ENCODE results near the gene SPOP. TPM values are rescaled to one million over a fixed set of nuclear protein-coding genes. Genes with fewer than 3 reads are reported as not detected.
A peak's percentile ranks its signal among the peaks of the same experiment; 100 is the strongest.
"Not testable (repeated sequence)": the region's sequence is repeated elsewhere in the genome, so short reads cannot be mapped to it uniquely, and the experiment has no call there.

The SPOP gene
- total RNA-seq, 1 donor from 2014 or later: 61.4 TPM

DNA sequence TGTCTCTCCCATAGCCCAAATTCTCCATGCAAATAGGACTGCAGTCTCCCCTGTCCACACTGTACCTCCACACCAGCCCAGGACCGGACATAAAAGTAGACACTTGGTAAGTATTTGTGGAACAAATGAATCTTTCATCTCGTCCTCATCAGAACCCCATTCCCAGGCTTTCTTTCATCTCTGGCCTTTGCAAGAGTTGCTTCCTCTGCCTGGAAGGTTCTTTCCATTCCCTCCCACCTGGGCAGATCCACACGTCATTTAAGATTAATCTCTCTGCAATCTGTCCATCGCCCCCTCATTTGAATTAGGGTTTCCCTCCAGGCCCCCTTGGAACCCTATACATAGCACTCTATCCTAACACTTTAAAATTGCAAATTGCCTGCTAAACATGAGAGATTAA is 106.1 kb downstream of the SPOP start:
- H3K9me3 Mint-ChIP-seq: no peaks in the 10 kb centered on the region
- DNase-seq: no peak
- H3K27me3 Mint-ChIP-seq: peaks cover 49% of the 10 kb centered on the region
- no peak overlapping the region for H3K4me3 Mint-ChIP-seq
- no peak overlapping the region for H3K27ac Mint-ChIP-seq
- H3K4me1 Mint-ChIP-seq: peaks cover 28% of the 10 kb centered on the region
- intact Hi-C loops (cut with micrococcal nuclease): loop anchor here (5.0 kb wide), 1 partner anchor 106 kb away; the partner anchor contains the start of gene SPOP
- no peaks in the 10 kb centered on the region for H3K36me3 Mint-ChIP-seq (ENCODE audit: low read depth)

DNA sequence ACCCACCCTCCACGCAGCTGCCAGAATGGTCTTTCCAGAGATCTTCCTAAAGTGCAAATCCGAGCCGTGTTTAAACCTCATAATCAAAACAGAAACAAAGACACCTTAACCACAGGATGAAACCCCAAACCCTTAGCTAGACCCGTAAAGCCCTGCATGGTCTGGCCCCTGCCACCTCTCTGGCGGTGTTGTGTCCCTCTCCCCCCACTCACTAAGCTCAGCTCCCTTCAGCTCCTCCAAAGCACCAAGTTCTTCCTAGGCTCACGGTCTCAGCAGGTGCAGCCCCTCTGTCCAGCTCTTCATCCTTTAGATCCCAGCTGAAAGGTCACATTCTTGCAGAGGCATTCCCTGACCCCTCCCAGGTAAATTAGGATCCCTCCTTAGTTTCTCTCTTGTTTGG is 106.6 kb downstream of the SPOP start:
- H3K27ac Mint-ChIP-seq: no peak overlapping the region
- H3K4me1 Mint-ChIP-seq: peaks cover 28% of the 10 kb centered on the region
- H3K27me3 Mint-ChIP-seq: peaks cover 49% of the 10 kb centered on the region
- DNase-seq: no peak
- H3K4me3 Mint-ChIP-seq: peak overlapping the region; percentile 92
- intact Hi-C loops (cut with micrococcal nuclease): loop anchor here (5.0 kb wide), 1 partner anchor 106 kb away; the partner anchor contains the start of gene SPOP
- no peaks in the 10 kb centered on the region for H3K9me3 Mint-ChIP-seq
- H3K36me3 Mint-ChIP-seq (ENCODE audit: low read depth): no peaks in the 10 kb centered on the region

DNA sequence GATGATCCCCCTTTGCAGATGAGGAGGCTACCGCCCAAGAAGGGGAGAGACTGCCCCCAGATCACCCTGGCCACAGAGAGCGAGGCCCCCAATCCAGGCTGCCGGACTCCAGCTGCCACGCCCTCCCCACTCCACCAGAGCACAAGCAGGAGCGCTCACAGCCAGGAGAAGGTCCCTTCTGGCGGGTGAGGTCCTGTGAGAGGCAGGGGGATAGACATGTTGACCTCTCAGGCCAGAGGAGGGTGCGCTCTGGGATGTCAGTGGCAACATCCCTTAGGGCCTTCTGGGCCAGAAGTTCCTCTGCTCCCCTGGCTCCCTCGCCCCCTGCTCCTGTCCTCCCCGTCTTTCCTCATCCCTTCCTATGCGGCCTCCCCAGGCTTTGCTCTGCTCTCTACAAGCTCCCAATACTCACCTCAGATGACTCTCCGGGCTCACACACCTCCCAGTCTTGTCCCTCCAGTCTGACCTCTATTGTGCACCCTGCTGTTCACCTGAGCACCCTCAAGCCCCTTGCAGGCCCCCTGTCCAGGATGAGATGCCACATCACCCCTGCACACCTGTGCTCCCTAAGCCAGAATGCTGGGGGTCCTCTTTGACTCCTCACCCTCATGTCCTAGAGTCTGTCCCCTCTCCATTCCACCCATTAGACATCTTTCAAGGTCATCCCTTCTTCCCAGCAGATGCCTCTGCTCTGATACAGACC is 107.2 kb downstream of the SPOP start:
- Mint-ChIP-seq H3K27me3 (peaks cover 52% of the 10 kb centered on the region), H3K27ac (no peak overlapping the region), H3K4me1 (peaks cover 31% of the 10 kb centered on the region), H3K36me3 (ENCODE audit: low read depth) (no peaks in the 10 kb centered on the region), H3K9me3 (no peaks in the 10 kb centered on the region), H3K4me3 (peak overlapping the region; percentile 92)
- DNase-seq: no peak
- intact Hi-C loops (cut with micrococcal nuclease): loop anchor here (1.0 to 5.0 kb wide), 2 partner anchors 107 to 125 kb away; partner anchors contain the start of gene SPOP

DNA sequence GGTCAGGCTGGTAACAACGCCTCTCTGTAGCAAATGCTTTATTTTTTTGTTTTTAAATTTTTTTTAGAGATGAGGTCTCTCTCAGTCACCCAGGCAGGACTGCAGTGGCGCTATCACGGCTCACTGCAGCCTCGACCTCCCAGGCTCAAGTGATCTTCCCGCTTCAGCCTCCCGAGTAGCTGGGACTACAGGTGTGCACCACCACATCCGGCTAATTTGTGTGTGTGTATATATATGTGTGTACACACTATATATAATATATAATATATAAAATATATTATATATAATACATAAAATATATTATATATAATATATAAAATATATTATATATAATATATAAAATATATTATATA is 109.2 kb downstream of the SPOP start:
- not testable (repeated sequence) for H3K36me3 Mint-ChIP-seq (ENCODE audit: low read depth); DNase-seq; H3K4me3 Mint-ChIP-seq; H3K9me3 Mint-ChIP-seq; H3K27ac Mint-ChIP-seq
- H3K4me1 Mint-ChIP-seq: peaks cover 32% of the 10 kb centered on the region
- intact Hi-C loops (cut with micrococcal nuclease): loop anchor here (2.0 kb wide), 2 partner anchors 210 to 282 kb away; no protein-coding TSS in a partner anchor
- peaks cover 41% of the 10 kb centered on the region for H3K27me3 Mint-ChIP-seq

DNA sequence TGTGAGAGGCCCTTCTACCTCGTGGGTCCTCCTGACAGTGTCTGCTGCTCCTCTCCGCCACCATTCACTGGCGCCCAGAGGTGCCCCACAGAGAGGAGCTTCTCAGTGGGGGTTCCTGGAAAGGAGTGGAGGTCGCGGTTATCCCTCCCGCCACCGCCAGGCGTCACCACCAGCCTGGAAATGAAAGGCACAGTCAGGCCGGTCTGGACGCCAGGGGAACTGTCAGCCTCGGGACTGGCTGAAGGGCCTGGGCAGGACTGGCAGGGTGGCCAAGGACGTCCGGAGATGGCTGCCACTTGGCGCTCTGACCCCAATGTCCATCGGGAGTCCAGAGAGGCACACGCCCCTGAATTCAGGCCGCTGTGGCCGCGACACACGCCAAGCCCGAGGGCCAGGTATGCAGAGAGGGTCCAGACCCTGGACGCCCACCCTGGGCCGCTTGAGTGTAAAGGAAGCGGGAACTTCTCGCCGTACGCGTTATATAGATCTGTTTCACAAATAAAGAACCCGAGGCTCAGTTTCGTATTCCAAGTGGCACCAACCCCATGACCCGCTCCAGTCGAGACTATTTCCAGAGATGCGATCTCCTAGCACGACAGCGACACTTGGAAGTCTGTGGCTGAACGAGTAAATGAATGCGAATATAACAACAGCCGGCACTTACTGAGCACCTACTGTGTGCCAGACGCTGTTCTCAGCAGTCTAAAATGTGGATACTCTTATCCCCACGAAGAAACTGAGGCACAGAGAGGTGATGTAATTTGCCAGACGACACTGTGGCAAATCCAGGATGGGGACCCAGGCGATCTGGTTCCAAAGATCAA is 109.8 kb downstream of the SPOP start:
- Mint-ChIP-seq H3K27me3 (peaks cover 35% of the 10 kb centered on the region), H3K4me1 (peaks cover 32% of the 10 kb centered on the region), H3K9me3 (no peaks in the 10 kb centered on the region), H3K27ac (no peak overlapping the region), H3K36me3 (ENCODE audit: low read depth) (no peaks in the 10 kb centered on the region), H3K4me3 (peak overlapping the region; percentile 70)
- peak; percentile 95 for DNase-seq
- intact Hi-C loops (cut with micrococcal nuclease): loop anchor here (1.0 to 2.0 kb wide), 4 partner anchors 140 to 430 kb away; no protein-coding TSS in a partner anchor

DNA sequence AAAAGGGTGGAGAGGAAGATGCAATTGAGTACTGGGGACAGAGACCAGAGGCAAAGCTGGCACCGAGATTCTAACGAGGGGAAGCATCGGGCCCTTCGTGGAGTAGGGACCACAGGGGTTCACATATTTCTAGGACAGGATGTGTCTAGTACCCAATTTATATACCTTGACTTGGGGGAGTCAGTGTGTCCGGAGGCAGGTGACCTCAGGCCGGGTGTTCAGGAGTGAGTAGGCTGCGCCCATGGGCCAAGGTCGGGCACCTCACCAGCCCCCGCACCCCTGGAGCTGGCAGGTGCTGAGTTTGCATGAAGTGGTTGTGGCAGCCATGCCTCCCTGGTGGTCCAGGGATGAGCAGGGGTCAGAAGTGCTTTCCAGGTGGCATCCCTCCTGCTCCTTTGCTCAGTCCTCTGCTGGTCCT is 110.8 kb downstream of the SPOP start:
- peaks cover 32% of the 10 kb centered on the region for H3K4me1 Mint-ChIP-seq
- no peak overlapping the region for H3K27ac Mint-ChIP-seq
- no peak for DNase-seq
- peaks cover 28% of the 10 kb centered on the region for H3K27me3 Mint-ChIP-seq
- intact Hi-C loops (cut with micrococcal nuclease): loop anchor here (1.0 kb wide), 2 partner anchors 141 to 431 kb away; no protein-coding TSS in a partner anchor
- H3K4me3 Mint-ChIP-seq: peak overlapping the region; percentile 8
- no peaks in the 10 kb centered on the region for H3K36me3 Mint-ChIP-seq (ENCODE audit: low read depth)
- H3K9me3 Mint-ChIP-seq: no peaks in the 10 kb centered on the region

DNA sequence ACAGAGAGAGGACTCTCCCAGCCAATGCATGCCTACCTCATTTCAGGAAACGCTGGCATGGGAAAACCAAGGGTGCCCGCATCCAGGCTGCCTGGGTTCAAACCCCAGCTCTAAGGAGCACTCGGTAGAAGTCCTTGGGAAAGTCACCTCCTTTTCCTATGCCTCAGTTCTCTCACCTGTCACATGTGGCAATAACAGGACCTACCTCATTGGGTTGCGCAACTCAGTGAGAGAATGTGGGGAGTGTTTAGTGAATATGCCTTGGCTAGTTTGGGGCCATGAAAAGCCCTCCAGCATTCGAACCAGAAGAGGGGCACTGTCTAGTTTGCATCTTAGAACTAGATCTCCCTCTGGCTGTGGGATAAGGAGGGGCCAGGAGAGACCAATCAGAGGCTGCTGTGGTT is 111.2 kb downstream of the SPOP start:
- Mint-ChIP-seq H3K9me3 (no peaks in the 10 kb centered on the region), H3K27ac (no peak overlapping the region), H3K4me3 (peak overlapping the region; percentile 8), H3K4me1 (peaks cover 32% of the 10 kb centered on the region), H3K36me3 (ENCODE audit: low read depth) (no peaks in the 10 kb centered on the region), H3K27me3 (peaks cover 25% of the 10 kb centered on the region)
- peak; percentile 59 for DNase-seq
- intact Hi-C loops (cut with micrococcal nuclease): loop anchor here (1.0 kb wide), 2 partner anchors 142 to 432 kb away; no protein-coding TSS in a partner anchor

DNA sequence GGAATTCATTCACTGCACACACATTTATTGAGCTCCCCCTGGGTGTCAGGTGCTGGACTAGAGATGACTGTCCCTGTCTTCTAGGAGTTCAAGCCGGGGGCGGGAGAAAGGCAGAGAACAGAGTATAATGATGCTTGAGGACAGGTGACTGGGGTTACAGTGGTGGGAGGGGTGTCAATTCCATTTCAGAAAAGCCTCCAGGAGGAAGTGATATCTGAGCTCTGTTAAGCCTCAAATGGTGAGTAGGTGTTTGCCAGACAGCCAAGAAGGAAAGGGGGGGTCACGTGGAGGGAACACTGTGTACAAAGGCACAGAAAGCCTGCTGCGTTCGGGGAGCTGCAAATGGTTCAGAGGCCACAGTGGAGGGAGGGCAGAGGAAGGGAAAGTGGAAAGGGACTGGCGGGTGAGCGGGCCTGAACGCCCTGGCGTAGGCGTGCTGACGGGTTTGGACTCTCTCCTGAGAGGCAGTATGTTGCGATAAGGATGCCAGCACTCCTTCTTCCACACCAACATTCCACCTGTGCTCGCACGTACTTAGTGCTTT is 111.9 kb downstream of the SPOP start:
- peak overlapping the region; percentile 32 for H3K4me3 Mint-ChIP-seq

DNA sequence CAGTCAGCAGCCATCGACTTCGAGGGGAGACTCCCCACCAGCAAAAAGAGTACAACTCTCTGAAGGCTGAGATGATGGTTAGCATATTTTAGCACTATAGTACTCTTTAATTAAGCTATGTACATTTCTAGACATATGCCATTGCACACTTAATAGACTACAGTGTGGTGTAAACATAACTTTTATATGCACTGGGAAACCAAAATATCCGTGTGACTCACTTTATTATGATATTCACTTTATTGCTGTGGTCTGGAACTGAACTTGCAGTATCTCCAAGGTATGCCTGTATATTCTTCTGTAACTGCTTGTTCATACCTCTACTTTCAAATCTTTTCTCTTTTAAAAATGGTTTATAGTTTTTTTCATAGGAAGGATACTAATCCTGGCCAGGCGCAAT is 113.3 kb downstream of the SPOP start:
- intact Hi-C loops (cut with micrococcal nuclease): no loop called here
- H3K27ac Mint-ChIP-seq: no peak overlapping the region
- no peak for DNase-seq
- no peak overlapping the region for H3K4me3 Mint-ChIP-seq
- no peaks in the 10 kb centered on the region for H3K36me3 Mint-ChIP-seq (ENCODE audit: low read depth)
- peaks cover 19% of the 10 kb centered on the region for H3K4me1 Mint-ChIP-seq
- no peaks in the 10 kb centered on the region for H3K9me3 Mint-ChIP-seq
- peaks cover 21% of the 10 kb centered on the region for H3K27me3 Mint-ChIP-seq

More for the DNA sequence above, 111.9 kb downstream of the SPOP start:
- Mint-ChIP-seq H3K36me3 (ENCODE audit: low read depth) (no peaks in the 10 kb centered on the region), H3K9me3 (no peaks in the 10 kb centered on the region), H3K4me1 (peaks cover 26% of the 10 kb centered on the region), H3K27me3 (peaks cover 20% of the 10 kb centered on the region), H3K27ac (no peak overlapping the region)
- intact Hi-C loops (cut with micrococcal nuclease): no loop called here
- DNase-seq: peak; percentile 62

DNA sequence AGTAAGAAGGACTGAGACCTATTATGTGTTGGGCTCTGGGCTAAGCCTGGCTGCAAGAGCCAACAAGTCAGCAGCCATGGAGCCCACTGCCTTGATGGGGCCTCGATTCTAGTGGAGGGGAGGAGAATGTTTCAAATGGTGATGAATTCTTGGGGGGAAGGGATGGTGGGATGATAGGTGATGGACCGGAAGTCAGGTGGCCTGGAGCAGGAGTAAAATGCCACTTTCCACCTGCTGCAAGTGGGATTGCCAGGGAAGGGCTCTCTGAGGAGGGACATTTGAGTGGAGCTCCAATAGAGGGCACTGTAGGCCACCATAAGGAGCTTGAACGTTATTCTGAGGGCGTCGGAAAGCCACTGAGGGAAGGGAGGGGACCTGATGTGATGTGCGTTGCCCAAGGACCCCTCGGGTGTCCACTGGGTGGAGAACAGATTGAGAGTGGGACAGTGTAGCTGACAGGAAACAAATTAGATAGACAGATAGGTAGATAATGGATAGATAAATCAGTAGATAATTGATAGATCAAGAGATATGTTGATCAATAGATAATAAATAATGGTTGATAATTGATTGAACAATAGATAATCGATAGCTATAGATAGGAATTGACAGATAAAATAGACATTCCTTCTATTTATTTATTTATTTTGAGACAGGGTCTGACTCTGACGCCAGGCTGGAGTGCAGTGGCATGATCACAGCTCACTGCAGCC is 120.4 kb downstream of the SPOP start:
- peaks cover 17% of the 10 kb centered on the region for H3K27me3 Mint-ChIP-seq
- intact Hi-C loops (cut with micrococcal nuclease): loop anchor here (2.0 kb wide), 1 partner anchor 63 kb away; the partner anchor contains the start of gene NGFR
- no peak overlapping the region for H3K4me3 Mint-ChIP-seq
- peaks cover 7% of the 10 kb centered on the region for H3K4me1 Mint-ChIP-seq
- H3K36me3 Mint-ChIP-seq (ENCODE audit: low read depth): no peaks in the 10 kb centered on the region
- no peak overlapping the region for H3K27ac Mint-ChIP-seq
- no peaks in the 10 kb centered on the region for H3K9me3 Mint-ChIP-seq
- peak; percentile 81 for DNase-seq

DNA sequence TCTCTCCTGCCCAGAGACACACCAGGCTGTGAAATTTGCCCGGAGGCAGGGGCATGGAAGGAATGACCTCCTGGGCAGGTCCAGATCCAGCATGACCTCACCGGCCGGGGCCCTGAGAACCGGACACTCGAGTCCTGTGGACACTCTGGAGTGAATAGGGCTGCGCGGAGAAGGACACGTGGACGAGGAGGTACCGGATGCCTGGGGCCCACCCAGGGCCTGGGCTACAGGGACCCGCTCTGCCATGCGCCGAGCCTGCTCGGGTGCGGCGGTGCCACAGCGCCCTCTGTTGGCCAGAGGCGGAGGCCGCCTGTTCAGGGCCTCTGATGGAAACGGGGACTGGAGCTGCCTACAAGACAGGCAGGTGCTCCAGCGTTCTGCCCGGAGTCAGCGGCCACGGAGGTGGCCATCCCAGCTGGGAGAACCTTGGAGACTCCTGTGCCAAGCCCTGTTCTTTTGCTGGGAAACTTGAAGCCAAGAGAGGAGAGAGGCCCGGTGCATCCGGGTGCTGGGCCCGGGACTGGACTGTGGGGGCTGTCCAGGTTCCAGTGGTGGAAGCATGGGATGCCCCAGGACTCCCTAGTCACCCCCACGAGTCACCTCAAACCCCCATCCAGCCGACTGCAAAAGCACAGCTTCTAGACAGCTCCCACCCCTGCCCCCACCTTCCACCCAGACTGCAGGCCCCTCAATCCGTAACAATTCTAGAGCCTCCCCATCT is 121.5 kb downstream of the SPOP start:
- H3K27ac Mint-ChIP-seq: no peak overlapping the region
- peaks cover 15% of the 10 kb centered on the region for H3K27me3 Mint-ChIP-seq
- no peaks in the 10 kb centered on the region for H3K9me3 Mint-ChIP-seq
- peak; percentile 96 for DNase-seq
- no peaks in the 10 kb centered on the region for H3K36me3 Mint-ChIP-seq (ENCODE audit: low read depth)
- peaks cover 7% of the 10 kb centered on the region for H3K4me1 Mint-ChIP-seq
- intact Hi-C loops (cut with micrococcal nuclease): loop anchor here (1.0 to 2.0 kb wide), 3 partner anchors 62 to 148 kb away; partner anchors contain the start of gene NGFR
- H3K4me3 Mint-ChIP-seq: no peak overlapping the region

DNA sequence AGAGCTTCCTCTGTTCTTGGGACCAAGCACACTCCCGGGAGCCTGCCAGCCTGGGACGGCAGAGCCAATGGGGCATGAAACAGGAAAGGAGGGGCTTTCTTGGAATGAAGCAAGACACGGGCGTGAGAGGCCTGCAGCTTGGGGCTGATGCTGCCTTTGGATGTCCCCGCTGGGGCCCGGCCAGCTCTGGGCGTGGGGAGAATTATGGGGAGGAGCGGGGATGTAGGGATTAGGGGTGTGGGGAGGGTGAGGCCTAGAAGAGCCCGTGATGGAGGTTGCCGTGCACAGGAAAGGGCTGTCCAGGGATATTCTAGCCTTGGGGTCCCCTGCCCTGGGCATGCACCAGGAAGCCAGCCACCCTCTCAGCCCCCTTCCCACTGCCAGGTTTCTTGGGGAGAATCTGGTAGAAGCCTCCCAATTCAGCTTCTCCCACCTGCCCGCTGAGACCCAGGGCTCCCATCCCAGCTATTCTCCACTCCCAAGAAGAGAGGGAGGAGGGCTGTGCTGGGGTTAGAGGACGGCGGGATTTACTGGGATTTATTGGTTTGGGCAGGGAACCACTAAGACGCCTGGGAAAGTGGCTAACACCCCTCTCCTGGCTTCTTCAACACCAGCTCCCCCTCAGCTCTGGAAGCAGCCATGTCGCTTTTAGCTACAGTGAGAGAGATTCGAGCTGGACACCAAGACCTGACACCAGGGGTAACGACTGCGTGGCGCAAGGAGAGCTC is 122.2 kb downstream of the SPOP start:
- H3K9me3 Mint-ChIP-seq: no peaks in the 10 kb centered on the region
- H3K4me1 Mint-ChIP-seq: peaks cover 7% of the 10 kb centered on the region
- peaks cover 11% of the 10 kb centered on the region for H3K27me3 Mint-ChIP-seq
- H3K36me3 Mint-ChIP-seq (ENCODE audit: low read depth): no peaks in the 10 kb centered on the region
- no peak overlapping the region for H3K4me3 Mint-ChIP-seq
- peak; percentile 55 for DNase-seq
- no peak overlapping the region for H3K27ac Mint-ChIP-seq
- intact Hi-C loops (cut with micrococcal nuclease): loop anchor here (1.0 to 2.0 kb wide), 3 partner anchors 61 to 147 kb away; partner anchors contain the start of gene NGFR
